CD4-positive, alpha-beta T cell treated with Interleukin-15 for 1 hour (primary cell): Measurements from ENCODE around the gene CYTH1.
A peak's percentile ranks its signal among the peaks of the same experiment; 100 is the strongest.
"Not testable (repeated sequence)": the region's sequence is repeated elsewhere in the genome, so short reads cannot be mapped to it uniquely, and the experiment has no call there.

Experiments
- DNase-seq: peaks from one replicate; pipeline ENCODE4 v3.0.0-alpha.2; 2020

Gene CYTH1

DNA sequence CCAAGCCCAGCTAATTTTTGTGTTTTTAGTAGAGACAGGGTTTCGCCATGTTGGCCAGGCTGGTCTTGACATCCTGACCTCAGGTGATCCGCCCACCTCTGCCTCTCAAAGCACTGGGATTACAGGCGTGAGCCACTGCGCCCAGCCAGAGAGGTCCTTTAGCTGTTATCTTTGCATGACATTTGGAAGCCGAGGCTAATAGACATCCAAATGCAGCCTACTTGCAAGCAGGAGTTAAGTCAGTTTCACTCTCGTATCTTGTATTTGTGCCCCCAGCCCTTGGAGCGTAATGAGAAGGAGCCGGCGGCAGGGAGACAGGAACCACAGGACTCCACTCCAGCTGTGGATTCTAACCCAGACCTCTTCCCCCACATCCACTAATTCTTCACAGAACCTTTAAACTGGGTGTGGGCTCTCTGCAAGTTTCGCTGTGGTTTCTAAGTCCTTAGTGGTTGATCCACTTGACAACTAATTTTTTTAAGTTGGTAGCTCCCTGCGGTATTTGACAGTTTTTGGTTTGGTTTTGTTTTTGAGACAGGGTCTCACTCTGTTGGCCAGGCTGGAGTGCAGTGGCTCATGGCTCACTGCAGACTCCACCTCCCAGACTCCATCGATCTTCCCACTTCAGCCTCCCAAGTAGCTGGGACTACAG is 3.1 kb upstream of the CYTH1 start:
- DNase-seq, result peak; percentile 16

DNA sequence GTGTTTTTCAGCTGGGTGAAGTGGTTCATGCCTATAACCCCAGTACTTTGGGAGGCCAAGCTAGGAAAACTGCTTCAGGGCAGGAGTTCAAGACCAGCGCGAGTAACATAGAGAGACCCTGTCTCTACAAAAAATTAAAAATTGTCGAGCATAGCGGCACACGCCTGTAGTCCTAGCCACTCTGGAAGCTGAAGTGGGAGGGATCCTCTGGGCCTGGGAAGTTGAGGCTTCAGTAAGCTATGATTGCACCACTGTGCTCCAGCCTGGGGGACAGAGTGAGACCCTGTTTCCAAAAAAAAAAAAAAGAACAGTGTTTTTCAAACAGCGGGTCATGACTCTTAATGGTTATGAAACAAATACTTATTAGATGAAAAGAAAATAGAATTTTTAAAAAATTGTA is 2.3 kb upstream of the CYTH1 start:
- peak; percentile 13 for DNase-seq

DNA sequence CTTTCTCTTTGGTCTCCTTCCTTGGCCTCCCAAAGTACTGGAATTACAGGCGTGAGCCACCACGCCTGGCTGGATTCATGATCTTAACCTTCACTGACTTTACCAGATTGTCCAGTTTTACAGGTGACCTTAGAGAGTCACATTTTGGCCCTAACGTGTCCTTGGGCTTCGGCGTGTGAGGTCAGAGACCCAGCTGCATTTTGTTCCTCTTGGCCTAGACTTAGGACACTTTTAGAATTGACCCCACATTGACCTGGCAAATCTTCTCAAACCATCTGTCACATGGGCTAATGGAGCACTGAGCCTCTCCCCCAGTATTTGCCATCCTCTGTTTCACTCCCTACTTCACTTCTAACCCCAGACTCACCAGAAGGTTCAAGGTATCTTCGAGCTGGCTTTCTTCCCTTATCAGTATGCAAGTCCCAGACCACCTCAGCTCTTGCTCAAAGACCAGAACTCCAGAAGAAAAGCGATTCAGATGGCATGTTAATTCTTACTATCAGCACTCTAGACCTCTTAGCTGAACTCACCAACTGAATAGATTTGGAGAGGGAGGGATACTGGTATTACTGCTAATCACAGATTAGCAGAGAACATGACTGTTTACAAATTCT is 1.7 kb upstream of the CYTH1 start:
- no peak for DNase-seq

GRCh38 chr17:78781104-78781892 is 775 bp downstream of the CYTH1 start:
- peak; percentile 45 for DNase-seq

GRCh38 chr17:78780335-78780734 is 1.7 kb downstream of the CYTH1 start:
- no peak for DNase-seq

- DNase-seq, result peak; percentile 81
Measured at GRCh38 chr17:78779850-78780249, 2.2 kb downstream of the CYTH1 start.

DNA sequence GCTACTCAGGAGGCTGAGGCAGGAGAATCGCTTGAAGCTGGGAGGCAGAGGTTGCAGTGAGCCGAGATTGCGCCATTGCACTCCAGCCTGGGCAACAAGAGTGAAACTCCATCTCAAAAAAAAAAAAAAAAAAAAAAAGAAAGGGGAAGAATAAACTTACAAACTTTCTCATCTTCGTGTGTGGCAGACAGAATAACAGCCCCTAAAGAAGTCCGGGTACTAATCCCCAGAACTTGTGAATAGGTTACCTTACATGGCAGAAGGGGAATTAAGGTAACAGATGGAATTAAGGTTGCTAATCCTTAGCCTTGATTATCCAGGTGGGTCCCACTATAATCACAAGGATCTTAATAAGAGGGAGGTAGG is 2.8 kb downstream of the CYTH1 start:
- not testable (repeated sequence) for DNase-seq

DNA sequence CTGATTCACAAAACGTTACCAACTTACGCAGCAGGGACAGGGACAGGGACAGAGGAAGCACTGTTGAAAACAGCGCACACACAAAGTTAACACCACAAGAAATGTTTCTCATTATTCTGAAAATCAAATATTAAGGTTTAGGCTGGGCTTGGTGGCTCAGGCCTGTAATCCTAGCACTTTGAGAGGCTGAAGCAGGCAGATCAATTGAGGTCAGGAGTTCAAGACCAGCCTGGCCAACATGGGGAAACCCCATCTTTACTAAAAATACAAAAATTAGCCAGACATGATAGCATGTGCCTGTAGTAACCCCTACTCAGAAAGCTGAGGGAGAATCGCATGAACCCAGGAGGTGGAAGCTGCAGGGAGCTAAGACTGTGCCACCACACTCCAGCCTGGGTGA is 4.2 kb downstream of the CYTH1 start:
- DNase-seq, result peak; percentile 51

DNA sequence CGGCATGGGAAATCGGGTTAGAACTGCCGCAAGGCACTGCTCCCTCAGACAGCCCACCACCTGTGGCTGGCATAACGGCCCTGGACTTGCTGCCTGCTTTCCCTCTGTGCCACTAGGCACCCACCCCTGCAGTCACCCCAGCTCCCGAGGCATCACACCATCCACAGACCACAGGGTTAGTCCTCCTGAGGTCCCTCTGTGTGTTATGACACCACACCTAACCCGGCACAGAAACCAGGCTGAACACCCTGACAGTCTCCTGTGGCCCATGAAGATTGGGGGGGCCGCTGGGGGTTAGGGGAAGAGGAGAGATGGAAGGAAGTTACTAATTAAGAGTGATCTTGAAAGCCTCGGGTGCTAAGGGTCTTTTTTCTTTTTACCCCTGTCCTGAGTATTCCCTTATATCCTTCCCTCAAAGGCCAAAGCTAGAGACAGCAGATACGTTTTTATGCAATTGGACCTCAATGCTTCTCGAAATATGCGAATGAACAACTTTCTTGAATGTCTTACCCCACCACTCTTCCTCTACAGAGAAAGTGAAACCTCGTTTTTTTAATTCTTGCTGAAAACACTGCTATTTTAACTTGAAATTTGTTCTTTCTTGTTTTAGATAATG is 7.0 kb downstream of the CYTH1 start:
- peak; percentile 74 for DNase-seq

GRCh38 chr17:78774453-78774852 is 7.6 kb downstream of the CYTH1 start:
- no peak for DNase-seq

DNA sequence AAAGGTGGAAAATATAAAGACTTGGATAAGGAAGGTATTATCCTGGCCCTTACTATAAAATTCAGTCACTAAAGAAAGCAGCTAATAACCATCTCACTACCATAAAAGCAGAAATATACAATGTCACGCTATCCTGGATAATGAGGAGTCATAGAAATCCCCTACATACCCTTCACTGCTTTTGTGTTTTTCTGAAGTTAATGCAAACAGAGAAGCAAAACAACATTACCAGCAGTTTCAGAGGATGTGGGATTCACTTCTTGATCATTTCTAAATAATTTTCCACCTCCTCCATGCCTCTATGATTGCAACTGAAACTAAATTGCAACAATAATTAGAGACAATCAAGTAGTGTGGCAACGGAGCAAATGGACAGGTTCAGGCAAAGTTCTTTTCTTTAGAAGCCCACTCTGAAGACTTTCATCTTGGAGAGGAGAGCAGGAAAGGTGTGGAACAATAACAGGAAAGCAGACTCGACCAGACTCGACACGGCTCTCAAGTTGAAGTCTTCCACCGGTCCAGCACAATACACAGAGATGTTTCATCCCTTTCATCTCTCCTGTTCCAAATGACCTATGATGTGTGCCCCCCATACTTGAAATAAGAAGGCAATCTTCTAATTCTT is 10.2 kb downstream of the CYTH1 start:
- no peak for DNase-seq

DNA sequence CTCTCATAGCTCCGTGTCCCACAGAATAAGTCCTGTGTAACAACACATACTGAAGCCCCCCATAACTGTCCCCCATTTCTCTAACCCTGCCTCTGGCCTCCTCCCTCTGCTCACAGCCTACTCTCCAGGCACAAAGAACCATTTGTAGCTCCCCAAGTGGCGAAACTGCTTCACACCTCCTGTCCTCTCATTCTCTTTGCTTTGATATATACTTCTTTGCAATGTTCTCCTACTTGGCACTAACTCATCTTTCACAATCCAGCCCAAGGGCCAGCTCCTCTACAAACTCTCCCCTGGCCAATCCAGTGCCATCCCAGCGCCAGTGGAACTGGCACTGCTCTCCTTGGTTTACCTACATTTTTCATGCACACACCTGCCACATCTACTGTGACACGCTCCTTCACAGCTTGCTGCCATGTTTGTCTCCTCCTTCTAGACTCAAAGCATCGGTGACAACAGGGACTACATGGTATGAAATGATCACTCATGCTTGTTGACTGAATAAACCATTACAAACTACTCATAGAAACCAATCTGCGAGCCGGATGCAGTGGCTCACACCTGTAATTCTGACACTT is 12.8 kb downstream of the CYTH1 start:
- no peak for DNase-seq

DNA sequence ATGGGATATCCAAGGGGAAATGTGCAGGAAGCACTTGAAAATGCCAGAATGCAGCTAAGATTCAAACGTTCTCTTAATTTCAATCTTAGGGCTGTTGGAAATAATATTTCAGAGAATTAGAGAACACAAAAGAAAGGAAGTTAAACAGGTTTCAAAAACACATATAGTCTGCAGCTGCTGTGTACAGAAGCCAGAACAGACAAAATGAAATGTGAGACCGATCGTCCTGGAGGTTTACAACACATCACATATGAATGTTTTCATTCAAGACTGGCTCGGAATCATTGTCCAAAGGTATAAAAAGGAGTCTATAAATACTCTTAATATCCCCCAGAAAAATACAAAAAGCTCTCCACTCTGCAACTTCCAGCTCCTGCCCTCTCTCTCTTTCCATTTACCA is 14.3 kb downstream of the CYTH1 start:
- DNase-seq, result no peak

DNA sequence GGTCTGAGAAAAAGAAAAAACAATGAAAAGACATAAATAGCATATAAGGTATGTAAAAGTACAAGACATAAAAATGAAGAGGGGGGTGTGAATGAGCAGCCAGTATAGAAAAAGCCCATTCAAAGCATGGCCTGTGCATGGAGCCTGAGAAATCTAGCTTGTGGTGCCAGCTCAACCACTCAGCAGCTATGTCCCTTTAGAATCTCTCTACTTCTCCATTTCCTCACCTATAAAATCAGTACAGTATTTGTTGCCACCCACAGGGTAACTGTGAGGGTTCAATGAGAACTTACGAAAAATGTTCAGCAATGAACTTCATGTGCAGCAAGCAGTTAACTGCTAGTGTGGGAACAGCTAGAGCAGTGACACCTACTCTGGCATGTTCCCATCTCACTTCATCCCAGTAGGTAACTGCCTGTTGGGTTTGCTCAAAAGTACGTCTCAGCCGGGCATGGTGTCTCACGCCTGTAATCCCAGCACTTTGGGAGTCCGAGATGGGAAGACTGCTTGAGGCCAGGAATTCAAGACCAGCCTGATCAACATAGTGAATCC is 15.3 kb downstream of the CYTH1 start:
- no peak for DNase-seq

- no peak for DNase-seq
Measured at GRCh38 chr17:78766225-78766624, 15.8 kb downstream of the CYTH1 start.

DNA sequence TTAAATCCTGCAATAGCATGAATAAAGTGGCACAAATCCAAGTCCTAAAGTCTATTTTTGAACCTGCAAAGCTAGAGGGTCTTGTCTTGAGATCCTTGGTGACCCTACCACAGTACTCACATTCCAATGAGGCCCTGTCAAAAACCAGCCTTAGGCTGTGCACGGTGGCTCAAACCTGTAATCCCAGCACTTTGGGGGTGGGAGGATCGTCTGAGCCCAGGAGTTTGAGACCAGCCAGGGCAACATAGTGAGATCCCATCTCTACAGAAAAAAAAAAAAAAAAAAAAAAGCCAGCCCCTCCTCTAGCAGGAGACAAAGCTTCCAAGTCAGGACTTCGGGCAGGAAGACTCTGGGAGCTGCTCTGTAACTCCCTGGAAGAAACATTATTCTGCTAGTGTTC is 16.3 kb downstream of the CYTH1 start:
- DNase-seq, result no peak

DNA sequence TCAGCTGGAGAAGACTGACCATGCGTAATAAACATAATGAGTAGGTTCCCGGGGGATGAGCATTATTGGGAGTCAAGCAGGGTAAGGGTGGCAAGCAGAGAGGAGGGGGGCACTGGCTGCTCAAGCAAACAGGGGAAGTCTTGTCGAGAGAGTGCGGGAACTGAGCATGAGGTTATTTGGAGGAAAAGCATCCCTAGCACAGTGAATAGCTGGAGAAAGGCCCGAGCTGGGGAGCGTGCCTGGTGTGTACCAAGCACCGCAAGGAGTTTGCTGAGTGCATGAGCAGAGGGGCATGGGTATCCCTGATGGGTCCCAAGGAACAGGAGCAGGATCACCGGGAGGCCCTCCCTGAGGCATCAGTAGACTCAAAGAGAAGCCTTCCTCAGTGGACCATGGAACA is 17.2 kb downstream of the CYTH1 start:
- DNase-seq, result no peak

- no peak for DNase-seq
Measured at GRCh38 chr17:78763561-78763960, 18.5 kb downstream of the CYTH1 start.

- DNase-seq, result no peak
Measured at GRCh38 chr17:78761789-78762406, 20.2 kb downstream of the CYTH1 start.

GRCh38 chr17:78759969-78760352 is 22.1 kb downstream of the CYTH1 start:
- no peak for DNase-seq

DNA sequence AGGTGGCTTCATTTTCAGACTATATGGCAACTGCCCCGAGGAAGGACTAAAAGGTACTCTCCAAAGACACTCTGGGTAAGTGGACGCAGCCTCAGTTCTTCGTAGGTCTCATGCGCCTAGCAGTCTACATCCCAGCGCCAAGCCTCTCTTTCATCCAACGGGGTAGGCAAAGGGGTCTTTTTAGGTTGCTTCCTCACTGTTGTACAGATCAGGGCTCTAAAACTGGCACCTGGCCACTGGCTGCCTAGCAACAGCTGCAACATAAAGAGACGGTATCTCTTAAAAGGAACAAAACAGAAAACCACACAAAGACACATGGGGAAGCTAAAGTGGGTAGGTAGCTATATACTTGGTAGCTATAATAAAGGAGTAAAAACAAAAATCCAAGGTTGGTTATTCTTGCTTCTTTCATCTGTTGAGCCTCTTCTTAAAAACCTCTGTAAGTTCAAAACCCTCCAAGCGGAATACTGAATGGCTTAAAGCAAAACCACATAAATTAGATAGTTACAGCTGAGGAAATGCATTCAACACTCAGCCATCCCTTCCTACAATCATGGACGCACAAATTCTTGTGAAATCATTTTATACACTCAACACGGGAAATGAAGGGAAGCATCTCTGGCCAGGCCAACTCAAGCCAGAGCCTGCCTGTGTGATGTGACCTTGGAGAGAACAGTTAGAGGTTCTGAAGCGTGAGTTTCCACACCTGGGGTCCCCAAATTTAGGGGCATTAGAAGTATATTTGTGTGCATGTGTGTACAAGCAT is 22.7 kb downstream of the CYTH1 start:
- DNase-seq, result peak; percentile 91
